Lower leg skin (tissue), 4 donors: Measurements from ENCODE around the gene HK1. TPM values are rescaled to one million over a fixed set of nuclear protein-coding genes. Genes with fewer than 3 reads are reported as not detected.

Source experiments
- DNase-seq, 2 donors: peaks; one replicate each; pipeline ENCODE4 v3.0.0-alpha.2; 2019; ENCODE audit warnings: low spot score in 2 of 2
- H3K4me3 ChIP-seq: fragments of 200-600 bp; sonication (generic); 2 replicates; pipeline ENCODE4 v1.5.1; 2017; ENCODE audit warnings: mild to moderate bottlenecking, low read depth; ENCODE audit not compliant: poor library complexity, severe bottlenecking
- POLR2A ChIP-seq, 2 donors: fragments of 450-650 bp; IDR thresholded peaks; one replicate each; pipeline ENCODE4 v1.6.1; 2016 to 2017; ENCODE audit warnings: antibody characterized with exemption in 2 of 2, mild to moderate bottlenecking in 1 of 2, moderate library complexity in 1 of 2
- WGBS, 2 donors: methylation state at CpG; one replicate each; pipeline ENCODE4 v1.1.5; 2018; 5-methylcytosine and 5-hydroxymethylcytosine counted together
- intact Hi-C: fragments of 100-400 bp; cut with DNase I; formaldehyde crosslinking; loops from one replicate; pipeline ENCODE4 v1.15.0; 2023; ENCODE audit warnings: low total_unique reads
- total RNA-seq, 4 donors: library from RNA; depleted of rRNA; stranded (reverse); fragments of >200 nt; gene quantifications; one replicate each; pipeline ENCODE4 v1.1.0, GENCODE V29; 2016
- TF ChIP-seq, protein P1 (sequence below), 3 donors: fragments of 450-650 bp; IDR thresholded peaks; one replicate each; pipeline ENCODE4 v1.5.1; 2016; ENCODE audit warnings: antibody characterized with exemption in 3 of 3, mild to moderate bottlenecking in 3 of 3, moderate library complexity in 2 of 3

HK1 gene
- total RNA-seq, 4 donors from 2014 or later, result 117 to 162 (median 158) TPM

DNA sequence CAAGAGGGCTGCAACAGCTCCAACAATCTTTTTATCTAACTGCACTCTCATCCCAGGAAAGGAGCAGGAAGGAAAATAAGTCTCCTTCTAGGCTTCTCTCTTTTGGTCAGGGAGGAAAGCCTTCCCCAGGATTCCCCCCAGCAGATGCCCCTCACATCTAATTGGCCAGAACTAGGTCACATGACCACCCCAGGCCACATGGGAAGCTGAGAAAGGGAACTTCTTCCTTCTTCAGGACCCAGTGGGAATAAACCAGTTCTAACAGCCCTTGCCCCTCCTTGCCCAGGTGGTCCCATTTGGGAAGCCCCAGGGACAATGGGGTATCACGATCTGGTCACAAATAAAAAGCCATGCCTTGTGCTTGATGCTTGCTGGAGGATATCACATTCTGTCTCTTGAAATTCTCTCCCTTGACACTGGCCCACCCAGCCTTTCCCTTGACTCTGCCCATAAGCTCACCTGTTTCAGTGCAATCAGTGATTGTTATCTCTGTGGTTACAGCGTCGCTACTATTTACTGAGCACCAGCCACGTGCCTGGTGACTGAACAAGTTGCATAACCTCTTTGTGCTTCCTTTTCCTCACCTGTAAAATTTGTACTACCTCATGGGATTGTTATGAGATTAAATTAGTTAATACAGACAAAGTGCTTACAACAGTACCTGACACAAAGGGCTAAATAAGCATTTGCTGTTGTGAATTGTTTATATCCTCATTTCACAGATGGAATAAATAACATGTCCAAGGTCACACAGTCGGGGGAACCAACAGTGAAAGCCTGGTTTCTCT lies 147.4 kb downstream of the HK1 start:
- 51 to 62% methylated on average over 5 of the region's 5 CpGs for WGBS, 2 donors
- DNase-seq, result peak in 1 of 2 donors; percentile 68
- TF ChIP-seq, protein P1, sequence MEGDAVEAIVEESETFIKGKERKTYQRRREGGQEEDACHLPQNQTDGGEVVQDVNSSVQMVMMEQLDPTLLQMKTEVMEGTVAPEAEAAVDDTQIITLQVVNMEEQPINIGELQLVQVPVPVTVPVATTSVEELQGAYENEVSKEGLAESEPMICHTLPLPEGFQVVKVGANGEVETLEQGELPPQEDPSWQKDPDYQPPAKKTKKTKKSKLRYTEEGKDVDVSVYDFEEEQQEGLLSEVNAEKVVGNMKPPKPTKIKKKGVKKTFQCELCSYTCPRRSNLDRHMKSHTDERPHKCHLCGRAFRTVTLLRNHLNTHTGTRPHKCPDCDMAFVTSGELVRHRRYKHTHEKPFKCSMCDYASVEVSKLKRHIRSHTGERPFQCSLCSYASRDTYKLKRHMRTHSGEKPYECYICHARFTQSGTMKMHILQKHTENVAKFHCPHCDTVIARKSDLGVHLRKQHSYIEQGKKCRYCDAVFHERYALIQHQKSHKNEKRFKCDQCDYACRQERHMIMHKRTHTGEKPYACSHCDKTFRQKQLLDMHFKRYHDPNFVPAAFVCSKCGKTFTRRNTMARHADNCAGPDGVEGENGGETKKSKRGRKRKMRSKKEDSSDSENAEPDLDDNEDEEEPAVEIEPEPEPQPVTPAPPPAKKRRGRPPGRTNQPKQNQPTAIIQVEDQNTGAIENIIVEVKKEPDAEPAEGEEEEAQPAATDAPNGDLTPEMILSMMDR (IDR thresholded peaks at IDR 0.05), result no peak
- TF ChIP-seq POLR2A (IDR thresholded peaks at IDR 0.05), result no peak
- intact Hi-C loops, result loop anchor here (5.0 kb wide), 1 partner anchor 82 kb away; no protein-coding TSS in a partner anchor
- no peak overlapping the region for H3K4me3 ChIP-seq

DNA sequence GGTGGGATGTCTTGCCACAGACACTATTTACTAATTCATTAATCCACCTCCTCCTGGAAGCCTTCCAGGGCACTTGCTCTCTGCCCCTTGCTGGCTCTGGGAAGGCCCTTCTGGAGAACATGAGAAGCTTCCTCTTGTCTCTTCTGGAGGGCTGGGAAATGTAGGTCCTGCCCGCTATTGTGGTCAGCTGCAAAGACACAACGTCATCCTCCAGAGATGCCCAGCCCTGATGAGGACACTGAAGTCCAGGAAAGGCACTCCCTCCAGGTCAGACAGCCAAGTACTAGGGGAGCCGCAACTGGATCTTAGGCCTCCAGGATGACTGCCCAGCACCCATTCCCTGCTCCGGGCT lies 148.1 kb downstream of the HK1 start:
- 87 to 93% methylated on average over 4 of the region's 4 CpGs for WGBS, 2 donors
- no peak for DNase-seq
- TF ChIP-seq, protein P1 (IDR thresholded peaks at IDR 0.05), result no peak
- no peak for TF ChIP-seq POLR2A (IDR thresholded peaks at IDR 0.05)
- intact Hi-C loops, result loop anchor here (5.0 kb wide), 1 partner anchor 81 kb away; no protein-coding TSS in a partner anchor
- no peak overlapping the region for H3K4me3 ChIP-seq

DNA sequence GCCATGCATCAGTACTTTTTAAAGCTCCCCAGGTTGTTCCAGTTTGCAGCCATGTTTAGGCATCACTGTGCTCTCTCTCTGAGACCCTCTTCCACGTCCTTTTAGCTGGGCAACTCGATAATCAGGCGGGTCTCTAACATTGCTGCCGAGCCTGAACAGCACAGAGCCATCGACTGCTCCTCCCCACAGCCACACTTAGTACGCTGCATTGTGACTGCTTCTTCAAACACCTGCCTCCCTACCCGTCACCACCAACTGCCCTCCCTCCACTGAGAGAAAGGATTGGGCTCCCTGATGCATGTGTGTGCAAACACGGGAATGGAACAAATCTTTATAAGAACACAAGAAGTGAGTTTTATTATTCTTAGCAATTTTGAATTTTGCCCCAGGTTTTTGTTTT lies 149.9 kb downstream of the HK1 start:
- WGBS, 2 donors, result 81 to 84% methylated on average over 8 of the region's 8 CpGs
- H3K4me3 ChIP-seq, result no peak overlapping the region
- no peak for TF ChIP-seq POLR2A (IDR thresholded peaks at IDR 0.05)
- TF ChIP-seq, protein P1 (IDR thresholded peaks at IDR 0.05), result no peak
- intact Hi-C loops, result loop anchor here (5.0 kb wide), 1 partner anchor 79 kb away; no protein-coding TSS in a partner anchor
- DNase-seq, result peak in 1 of 2 donors; percentile 45

DNA sequence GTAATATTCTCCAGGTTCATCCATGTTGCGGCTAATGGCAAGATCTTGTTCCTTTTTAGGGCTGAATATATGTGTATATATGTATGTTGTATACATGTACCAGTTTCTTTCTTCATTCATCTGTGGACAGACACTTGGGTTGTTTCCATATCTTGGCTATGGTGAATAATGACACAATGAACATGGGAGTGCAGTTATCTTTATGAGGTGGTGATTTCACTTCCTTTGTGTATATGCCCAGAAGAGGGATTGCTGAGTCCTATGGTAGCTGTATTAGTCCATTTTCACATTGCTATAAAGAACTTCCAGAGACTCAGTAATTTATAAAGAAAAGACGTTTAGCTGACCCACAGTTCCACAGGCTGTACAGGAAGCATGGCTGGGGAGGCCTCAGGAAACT lies 155.9 kb downstream of the HK1 start:
- WGBS, 2 donors, result 79 to 84% methylated on average over 2 of the region's 2 CpGs
- no peak overlapping the region for H3K4me3 ChIP-seq
- TF ChIP-seq, protein P1 (IDR thresholded peaks at IDR 0.05), result no peak
- TF ChIP-seq POLR2A (IDR thresholded peaks at IDR 0.05), result no peak
- intact Hi-C loops, result no loop called here
- DNase-seq, result no peak

DNA sequence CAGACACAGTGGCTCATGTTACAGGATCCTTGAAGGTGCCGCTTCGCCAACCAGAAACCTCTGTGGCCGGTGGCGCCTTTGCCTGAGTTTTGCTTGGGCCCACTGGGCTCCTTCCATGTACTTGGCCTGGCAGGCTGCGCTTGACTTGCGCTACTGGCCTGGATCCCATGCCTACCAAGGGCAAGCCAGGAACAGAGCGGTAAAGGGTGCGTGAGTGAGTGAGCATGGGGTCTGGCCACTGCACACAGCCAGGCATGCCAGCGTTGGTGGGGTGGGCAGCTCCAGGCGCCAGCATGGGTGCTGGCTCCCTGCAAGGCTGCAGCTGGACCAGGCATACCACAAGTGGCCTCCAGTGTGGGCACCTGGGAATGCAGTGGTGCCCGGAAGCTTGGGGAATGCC lies 156.6 kb downstream of the HK1 start:
- intact Hi-C loops, result no loop called here
- 90 to 99% methylated on average over 9 to 10 of the region's 11 CpGs for WGBS, 2 donors
- TF ChIP-seq, protein P1 (IDR thresholded peaks at IDR 0.05), result no peak
- no peak for TF ChIP-seq POLR2A (IDR thresholded peaks at IDR 0.05)
- peak in 1 of 2 donors; percentile 75 for DNase-seq
- no peak overlapping the region for H3K4me3 ChIP-seq
